ENCODE measurements around the gene PHACTR1. TPM values are rescaled to one million over a fixed set of nuclear protein-coding genes. Genes with fewer than 3 reads are reported as not detected.
A peak's percentile ranks its signal among the peaks of the same experiment; 100 is the strongest.
"Not testable (repeated sequence)": the region's sequence is repeated elsewhere in the genome, so short reads cannot be mapped to it uniquely, and the experiment has no call there.

The PHACTR1 gene
- total RNA-seq, 2 experiments from 2014 or later = 0.47 to 0.61 TPM

GRCh38 chr6:12751694-12752325 lies 35.2 kb downstream of the PHACTR1 start:
- Mint-ChIP-seq H3K4me1 (ENCODE audit: low read depth) (no peaks in the 10 kb centered on the region), H3K27me3 (ENCODE audit: low read depth) (peaks cover 23% of the 10 kb centered on the region), H3K36me3 (ENCODE audit: low read depth) (no peaks in the 10 kb centered on the region), H3K27ac (no peak overlapping the region), H3K4me3 (no peak overlapping the region), H3K9me3 (ENCODE audit: insufficient read depth) (no peaks in the 10 kb centered on the region)
- POLR2A ChIA-PET = no interaction called here
- no peak for ATAC-seq
- CTCF ChIA-PET = no interaction called here
- peak; percentile 65 for DNase-seq

GRCh38 chr6:12753036-12753435 lies 36.5 kb downstream of the PHACTR1 start:
- DNase-seq (no peak), ATAC-seq (no peak)
- no peak overlapping the region for H3K27ac Mint-ChIP-seq
- peaks cover 19% of the 10 kb centered on the region for H3K27me3 Mint-ChIP-seq (ENCODE audit: low read depth)
- POLR2A ChIA-PET = no interaction called here
- no peaks in the 10 kb centered on the region for H3K4me1 Mint-ChIP-seq (ENCODE audit: low read depth)
- H3K36me3 Mint-ChIP-seq (ENCODE audit: low read depth) = no peaks in the 10 kb centered on the region
- no peaks in the 10 kb centered on the region for H3K9me3 Mint-ChIP-seq (ENCODE audit: insufficient read depth)
- H3K4me3 Mint-ChIP-seq = no peak overlapping the region
- CTCF ChIA-PET = no interaction called here

- Mint-ChIP-seq H3K4me3 (no peak overlapping the region), H3K27me3 (ENCODE audit: low read depth) (no peaks in the 10 kb centered on the region), H3K4me1 (ENCODE audit: low read depth) (no peaks in the 10 kb centered on the region), H3K36me3 (ENCODE audit: low read depth) (no peaks in the 10 kb centered on the region), H3K9me3 (ENCODE audit: insufficient read depth) (no peaks in the 10 kb centered on the region), H3K27ac (no peak overlapping the region)
- CTCF ChIA-PET = no interaction called here
- POLR2A ChIA-PET = no interaction called here
- DNase-seq = no peak
- ATAC-seq = no peak
These were observed 43.7 kb downstream of the PHACTR1 start for GRCh38 chr6:12760226-12760625.

- no peak overlapping the region for H3K4me3 Mint-ChIP-seq
- no peak for ATAC-seq
- ChIA-PET CTCF (no interaction called here), POLR2A (no interaction called here)
- H3K27ac Mint-ChIP-seq = no peak overlapping the region
- H3K9me3 Mint-ChIP-seq (ENCODE audit: insufficient read depth) = no peaks in the 10 kb centered on the region
- no peak for DNase-seq
- H3K36me3 Mint-ChIP-seq (ENCODE audit: low read depth) = no peaks in the 10 kb centered on the region
- H3K4me1 Mint-ChIP-seq (ENCODE audit: low read depth) = no peaks in the 10 kb centered on the region
- H3K27me3 Mint-ChIP-seq (ENCODE audit: low read depth) = no peaks in the 10 kb centered on the region
These were observed 44.3 kb downstream of the PHACTR1 start for GRCh38 chr6:12760911-12761310.

- Mint-ChIP-seq H3K9me3 (ENCODE audit: insufficient read depth) (no peaks in the 10 kb centered on the region), H3K36me3 (ENCODE audit: low read depth) (no peaks in the 10 kb centered on the region), H3K4me3 (no peak overlapping the region), H3K27ac (no peak overlapping the region), H3K27me3 (ENCODE audit: low read depth) (no peaks in the 10 kb centered on the region), H3K4me1 (ENCODE audit: low read depth) (no peaks in the 10 kb centered on the region)
- DNase-seq (no peak), ATAC-seq (no peak)
- POLR2A ChIA-PET = no interaction called here
- CTCF ChIA-PET = no interaction called here
These were observed 45.0 kb downstream of the PHACTR1 start for GRCh38 chr6:12761376-12762115.

GRCh38 chr6:12762731-12763434 lies 46.3 kb downstream of the PHACTR1 start:
- H3K27ac Mint-ChIP-seq; DNase-seq; H3K36me3 Mint-ChIP-seq (ENCODE audit: low read depth); H3K27me3 Mint-ChIP-seq (ENCODE audit: low read depth); POLR2A ChIA-PET; H3K4me3 Mint-ChIP-seq; ATAC-seq; H3K4me1 Mint-ChIP-seq (ENCODE audit: low read depth); CTCF ChIA-PET; H3K9me3 Mint-ChIP-seq (ENCODE audit: insufficient read depth): not testable (repeated sequence)

- Mint-ChIP-seq H3K36me3 (ENCODE audit: low read depth) (no peaks in the 10 kb centered on the region), H3K27ac (no peak overlapping the region), H3K4me3 (no peak overlapping the region), H3K9me3 (ENCODE audit: insufficient read depth) (no peaks in the 10 kb centered on the region), H3K27me3 (ENCODE audit: low read depth) (no peaks in the 10 kb centered on the region), H3K4me1 (ENCODE audit: low read depth) (no peaks in the 10 kb centered on the region)
- POLR2A ChIA-PET = no interaction called here
- CTCF ChIA-PET = no interaction called here
- DNase-seq (no peak), ATAC-seq (no peak)
These were observed 49.8 kb downstream of the PHACTR1 start for GRCh38 chr6:12766365-12766764.

- Mint-ChIP-seq H3K27ac (no peak overlapping the region), H3K36me3 (ENCODE audit: low read depth) (no peaks in the 10 kb centered on the region), H3K9me3 (ENCODE audit: insufficient read depth) (no peaks in the 10 kb centered on the region), H3K4me1 (ENCODE audit: low read depth) (no peaks in the 10 kb centered on the region), H3K4me3 (no peak overlapping the region), H3K27me3 (ENCODE audit: low read depth) (no peaks in the 10 kb centered on the region)
- ChIA-PET POLR2A (no interaction called here), CTCF (no interaction called here)
- DNase-seq (no peak), ATAC-seq (no peak)
These were observed 50.4 kb downstream of the PHACTR1 start for GRCh38 chr6:12767016-12767415.

- Mint-ChIP-seq H3K36me3 (ENCODE audit: low read depth) (no peaks in the 10 kb centered on the region), H3K9me3 (ENCODE audit: insufficient read depth) (no peaks in the 10 kb centered on the region), H3K4me3 (no peak overlapping the region), H3K27ac (no peak overlapping the region), H3K27me3 (ENCODE audit: low read depth) (no peaks in the 10 kb centered on the region), H3K4me1 (ENCODE audit: low read depth) (no peaks in the 10 kb centered on the region)
- DNase-seq = no peak
- ChIA-PET CTCF (no interaction called here), POLR2A (no interaction called here)
- no peak for ATAC-seq
These were observed 53.1 kb downstream of the PHACTR1 start for GRCh38 chr6:12769556-12770256.

- Mint-ChIP-seq H3K4me1 (ENCODE audit: low read depth) (no peaks in the 10 kb centered on the region), H3K27me3 (ENCODE audit: low read depth) (no peaks in the 10 kb centered on the region), H3K27ac (no peak overlapping the region), H3K9me3 (ENCODE audit: insufficient read depth) (no peaks in the 10 kb centered on the region), H3K36me3 (ENCODE audit: low read depth) (no peaks in the 10 kb centered on the region), H3K4me3 (no peak overlapping the region)
- no peak for ATAC-seq
- DNase-seq = no peak
- ChIA-PET POLR2A (no interaction called here), CTCF (no interaction called here)
These were observed 55.8 kb downstream of the PHACTR1 start for GRCh38 chr6:12772416-12772815.

GRCh38 chr6:12776291-12776690 lies 59.7 kb downstream of the PHACTR1 start:
- CTCF ChIA-PET = no interaction called here
- no peak overlapping the region for H3K27ac Mint-ChIP-seq
- no peaks in the 10 kb centered on the region for H3K9me3 Mint-ChIP-seq (ENCODE audit: insufficient read depth)
- H3K4me1 Mint-ChIP-seq (ENCODE audit: low read depth) = no peaks in the 10 kb centered on the region
- POLR2A ChIA-PET = interaction anchor here (0.6 kb wide), 1 partner anchor 1254 kb away, joined by 3 read pairs; no protein-coding TSS in a partner anchor
- DNase-seq (no peak), ATAC-seq (no peak)
- no peaks in the 10 kb centered on the region for H3K36me3 Mint-ChIP-seq (ENCODE audit: low read depth)
- H3K27me3 Mint-ChIP-seq (ENCODE audit: low read depth) = no peaks in the 10 kb centered on the region
- no peak overlapping the region for H3K4me3 Mint-ChIP-seq

- ATAC-seq = no peak
- Mint-ChIP-seq H3K9me3 (ENCODE audit: insufficient read depth) (no peaks in the 10 kb centered on the region), H3K4me1 (ENCODE audit: low read depth) (no peaks in the 10 kb centered on the region), H3K27ac (no peak overlapping the region), H3K4me3 (no peak overlapping the region), H3K27me3 (ENCODE audit: low read depth) (no peaks in the 10 kb centered on the region), H3K36me3 (ENCODE audit: low read depth) (no peaks in the 10 kb centered on the region)
- no peak for DNase-seq
- ChIA-PET POLR2A (no interaction called here), CTCF (no interaction called here)
These were observed 63.2 kb downstream of the PHACTR1 start for GRCh38 chr6:12779772-12780171.

All from activated CD8-positive, alpha-beta T cell treated with anti-CD3 and anti-CD28 coated beads, Interleukin-2, amount 10 ng/mL, durations not matched to agents 7 days and 5 days (primary cell).